Gastroesophageal sphincter (tissue), 3 donors: Measurements from ENCODE around the gene ADCY9.

Experiments
- POLR2A ChIP-seq, 2 donors: fragments of 450-650 bp; IDR thresholded peaks; one replicate each; pipeline ENCODE4 v1.6.1; 2017; ENCODE audit warnings: antibody characterized with exemption in 2 of 2, mild to moderate bottlenecking in 2 of 2, moderate library complexity in 1 of 2
- TF ChIP-seq, protein P1 (sequence below), 4 experiments: fragments of 200-600 bp in 2 of 4; fragments of 450-650 bp in 2 of 4; sonication (generic) in 1 of 4; IDR thresholded peaks; one replicate each; pipeline ENCODE4 v1.5.1; 2017 to 2019; ENCODE audit warnings: antibody characterized with exemption in 4 of 4, mild to moderate bottlenecking in 2 of 4, moderate library complexity in 2 of 4

DNA sequence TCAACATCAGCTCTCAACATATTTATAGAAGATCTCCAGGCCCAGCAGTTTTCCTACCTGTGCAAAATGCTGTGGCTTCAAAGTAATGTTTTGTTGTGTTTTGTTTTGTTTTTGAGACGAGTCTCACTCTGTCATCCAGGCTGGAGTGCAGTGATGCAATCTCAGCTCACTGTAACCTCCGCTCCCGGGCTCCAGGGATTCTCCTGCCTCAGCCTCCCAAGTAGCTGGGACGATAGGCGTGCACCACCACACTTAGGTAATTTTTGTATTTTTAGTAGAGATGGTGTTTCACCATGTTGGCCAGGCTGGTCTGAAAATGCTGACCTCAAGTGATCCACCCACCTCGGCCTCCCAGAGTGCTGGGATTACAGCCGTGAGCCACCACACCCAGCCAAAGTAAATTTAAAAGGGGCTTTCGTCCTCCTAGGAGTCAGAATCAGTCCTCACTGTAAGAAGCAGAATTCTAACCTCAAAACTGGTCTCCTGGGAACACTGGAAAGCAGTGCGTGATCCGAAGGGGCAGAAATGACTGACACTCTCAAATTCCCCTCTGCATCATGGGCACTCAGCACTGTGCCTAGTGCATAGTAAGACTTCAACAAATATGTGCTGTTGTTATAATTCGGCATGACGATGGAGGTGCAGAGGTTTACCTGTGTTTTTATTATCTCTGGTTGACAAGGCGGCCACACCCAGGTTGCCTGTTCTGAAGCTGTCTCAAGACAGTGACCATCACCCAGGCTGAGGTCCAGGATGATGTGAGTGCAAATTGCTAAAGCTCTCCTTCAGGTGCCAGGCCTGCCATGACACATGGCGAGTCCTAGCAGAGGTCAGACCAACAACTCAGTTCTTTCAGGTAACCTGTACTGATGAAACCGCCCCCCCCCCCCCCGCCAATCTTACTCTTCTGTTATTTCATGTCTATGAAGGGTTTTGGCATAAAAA is 59.8 kb downstream of the ADCY9 start:
- TF ChIP-seq, protein P1, sequence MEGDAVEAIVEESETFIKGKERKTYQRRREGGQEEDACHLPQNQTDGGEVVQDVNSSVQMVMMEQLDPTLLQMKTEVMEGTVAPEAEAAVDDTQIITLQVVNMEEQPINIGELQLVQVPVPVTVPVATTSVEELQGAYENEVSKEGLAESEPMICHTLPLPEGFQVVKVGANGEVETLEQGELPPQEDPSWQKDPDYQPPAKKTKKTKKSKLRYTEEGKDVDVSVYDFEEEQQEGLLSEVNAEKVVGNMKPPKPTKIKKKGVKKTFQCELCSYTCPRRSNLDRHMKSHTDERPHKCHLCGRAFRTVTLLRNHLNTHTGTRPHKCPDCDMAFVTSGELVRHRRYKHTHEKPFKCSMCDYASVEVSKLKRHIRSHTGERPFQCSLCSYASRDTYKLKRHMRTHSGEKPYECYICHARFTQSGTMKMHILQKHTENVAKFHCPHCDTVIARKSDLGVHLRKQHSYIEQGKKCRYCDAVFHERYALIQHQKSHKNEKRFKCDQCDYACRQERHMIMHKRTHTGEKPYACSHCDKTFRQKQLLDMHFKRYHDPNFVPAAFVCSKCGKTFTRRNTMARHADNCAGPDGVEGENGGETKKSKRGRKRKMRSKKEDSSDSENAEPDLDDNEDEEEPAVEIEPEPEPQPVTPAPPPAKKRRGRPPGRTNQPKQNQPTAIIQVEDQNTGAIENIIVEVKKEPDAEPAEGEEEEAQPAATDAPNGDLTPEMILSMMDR (IDR thresholded peaks at IDR 0.05), result no peak
- no peak for TF ChIP-seq POLR2A (IDR thresholded peaks at IDR 0.05)
